GM12872 (cell line): Measurements from ENCODE around the gene ACTR1A.

Experiments
- CTCF ChIP-seq: IDR thresholded peaks from 3 replicates; pipeline ENCODE4 v1.5.1; 2011; ENCODE audit warnings: low read depth, mild to moderate bottlenecking, low read length, moderate library complexity; ENCODE audit not compliant: insufficient read depth

The ACTR1A gene

GRCh38 chr10:102503264-102504178, 1.0 kb upstream of the ACTR1A start, which contains the start of gene SUFU:
Gene SUFU (plus strand): TSS chr10:102503972. CDS start chr10:102504153, 181 bp downstream.
- TF ChIP-seq CTCF = peak; percentile 92

- TF ChIP-seq CTCF = no peak
Observed at GRCh38 chr10:102502029-102502336, 529 bp downstream of the ACTR1A start.

GRCh38 chr10:102501201-102502028, 1.1 kb downstream of the ACTR1A start:
- TF ChIP-seq CTCF = no peak

- no peak for TF ChIP-seq CTCF
Observed at GRCh38 chr10:102499356-102499755, 3.2 kb downstream of the ACTR1A start.

GRCh38 chr10:102497545-102497944, 5.0 kb downstream of the ACTR1A start:
- no peak for TF ChIP-seq CTCF

- no peak for TF ChIP-seq CTCF
Observed at GRCh38 chr10:102493771-102494170, 8.7 kb downstream of the ACTR1A start.

- TF ChIP-seq CTCF = no peak
Observed at GRCh38 chr10:102492983-102493382, 9.5 kb downstream of the ACTR1A start.
